Dendritic cell treated with granulocyte-macrophage colony-stimulating factor and Interleukin-4, amounts not matched to agents 40 ng/mL and 50 ng/mL, for 4 days (primary cell): ENCODE measurements around the gene CLCNKB.
"Not testable (repeated sequence)": the region's sequence is repeated elsewhere in the genome, so short reads cannot be mapped to it uniquely, and the experiment has no call there.

Experiments used
- H3K27ac Mint-ChIP-seq: one replicate; pipeline ENCODE4 v1.8.0; 2022; ENCODE audit warnings: mild to moderate bottlenecking, mixed read lengths
- H3K27me3 Mint-ChIP-seq: one replicate; pipeline ENCODE4 v1.8.0; 2022; ENCODE audit warnings: mild to moderate bottlenecking, mixed read lengths
- H3K36me3 Mint-ChIP-seq: one replicate; pipeline ENCODE4 v1.8.0; 2022; ENCODE audit warnings: low read depth, mixed read lengths
- H3K4me1 Mint-ChIP-seq: one replicate; pipeline ENCODE4 v1.8.0; 2022; ENCODE audit warnings: low read depth, mixed read lengths
- H3K4me3 Mint-ChIP-seq: one replicate; pipeline ENCODE4 v1.8.0; 2022; ENCODE audit warnings: mild to moderate bottlenecking, moderate library complexity, mixed read lengths
- H3K9me3 Mint-ChIP-seq: one replicate; pipeline ENCODE4 v1.8.0; 2022; ENCODE audit warnings: mixed read lengths
- intact Hi-C: fragments of 100-400 bp; cut with micrococcal nuclease; formaldehyde crosslinking; loops from one replicate; pipeline ENCODE4 v1.15.0; 2022

CLCNKB gene

GRCh38 chr1:16043521-16043920 lies at the start of gene CLCNKB:
CLCNKB (plus strand) TSS chr1:16043782; CDS start chr1:16044493, 711 bp downstream.
- Mint-ChIP-seq H3K27me3 (peaks cover 20% of the 10 kb centered on the region), H3K27ac (no peak within 1 kb of the TSS), H3K36me3 (no peaks in the 10 kb centered on the region), H3K4me1 (peaks cover 5% of the 10 kb centered on the region), H3K4me3 (no peak within 1 kb of the TSS), H3K9me3 (no peaks in the 10 kb centered on the region)
- intact Hi-C loops = no loop called here

GRCh38 chr1:15994081-15994480 lies 49.5 kb upstream of the CLCNKB start:
- intact Hi-C loops = loop anchor here (1.0 kb wide), 1 partner anchor 202 kb away; no protein-coding TSS in a partner anchor
- no peaks in the 10 kb centered on the region for H3K9me3 Mint-ChIP-seq
- no peaks in the 10 kb centered on the region for H3K36me3 Mint-ChIP-seq
- no peak overlapping the region for H3K4me3 Mint-ChIP-seq
- H3K4me1 Mint-ChIP-seq = no peaks in the 10 kb centered on the region
- H3K27me3 Mint-ChIP-seq = peaks cover 6% of the 10 kb centered on the region
- H3K27ac Mint-ChIP-seq = no peak overlapping the region

- H3K4me1 Mint-ChIP-seq = no peaks in the 10 kb centered on the region
- H3K27me3 Mint-ChIP-seq = peaks cover 6% of the 10 kb centered on the region
- intact Hi-C loops = loop anchor here (1.0 kb wide), 1 partner anchor 202 kb away; no protein-coding TSS in a partner anchor
- no peak overlapping the region for H3K27ac Mint-ChIP-seq
- no peak overlapping the region for H3K4me3 Mint-ChIP-seq
- H3K9me3 Mint-ChIP-seq = no peaks in the 10 kb centered on the region
- H3K36me3 Mint-ChIP-seq = no peaks in the 10 kb centered on the region
Measured at GRCh38 chr1:15994590-15995351, 48.8 kb upstream of the CLCNKB start.

GRCh38 chr1:15997076-15997585 lies 46.5 kb upstream of the CLCNKB start:
- H3K27me3 Mint-ChIP-seq = peaks cover 8% of the 10 kb centered on the region
- no peaks in the 10 kb centered on the region for H3K4me1 Mint-ChIP-seq
- no peak overlapping the region for H3K27ac Mint-ChIP-seq
- no peaks in the 10 kb centered on the region for H3K9me3 Mint-ChIP-seq
- intact Hi-C loops = no loop called here
- H3K4me3 Mint-ChIP-seq = no peak overlapping the region
- H3K36me3 Mint-ChIP-seq = no peaks in the 10 kb centered on the region

- Mint-ChIP-seq H3K27me3 (peaks cover 8% of the 10 kb centered on the region), H3K27ac (no peak overlapping the region), H3K36me3 (no peaks in the 10 kb centered on the region), H3K4me3 (no peak overlapping the region), H3K9me3 (no peaks in the 10 kb centered on the region), H3K4me1 (no peaks in the 10 kb centered on the region)
- intact Hi-C loops = no loop called here
Measured at GRCh38 chr1:15997637-15998280, 45.8 kb upstream of the CLCNKB start.

- intact Hi-C loops = no loop called here
- no peaks in the 10 kb centered on the region for H3K36me3 Mint-ChIP-seq
- peaks cover 8% of the 10 kb centered on the region for H3K27me3 Mint-ChIP-seq
- H3K9me3 Mint-ChIP-seq = no peaks in the 10 kb centered on the region
- no peak overlapping the region for H3K27ac Mint-ChIP-seq
- H3K4me1 Mint-ChIP-seq = no peaks in the 10 kb centered on the region
- no peak overlapping the region for H3K4me3 Mint-ChIP-seq
Measured at GRCh38 chr1:15998929-15999328, 44.7 kb upstream of the CLCNKB start.

- intact Hi-C loops, H3K4me3 Mint-ChIP-seq, H3K4me1 Mint-ChIP-seq, H3K36me3 Mint-ChIP-seq, H3K9me3 Mint-ChIP-seq, H3K27me3 Mint-ChIP-seq, H3K27ac Mint-ChIP-seq: not testable (repeated sequence)
Measured at GRCh38 chr1:16001274-16001673, 42.3 kb upstream of the CLCNKB start.

GRCh38 chr1:16005597-16005996 lies 38.0 kb upstream of the CLCNKB start:
- Mint-ChIP-seq H3K4me1 (no peaks in the 10 kb centered on the region), H3K27me3 (peaks cover 4% of the 10 kb centered on the region), H3K36me3 (no peaks in the 10 kb centered on the region), H3K4me3 (no peak overlapping the region), H3K9me3 (no peaks in the 10 kb centered on the region), H3K27ac (no peak overlapping the region)
- intact Hi-C loops = no loop called here

GRCh38 chr1:16006010-16006409 lies 37.6 kb upstream of the CLCNKB start:
- H3K27ac Mint-ChIP-seq = no peak overlapping the region
- H3K36me3 Mint-ChIP-seq = no peaks in the 10 kb centered on the region
- intact Hi-C loops = no loop called here
- no peaks in the 10 kb centered on the region for H3K9me3 Mint-ChIP-seq
- H3K27me3 Mint-ChIP-seq = peaks cover 3% of the 10 kb centered on the region
- H3K4me1 Mint-ChIP-seq = no peaks in the 10 kb centered on the region
- H3K4me3 Mint-ChIP-seq = no peak overlapping the region

- no peak overlapping the region for H3K4me3 Mint-ChIP-seq
- no peak overlapping the region for H3K27ac Mint-ChIP-seq
- intact Hi-C loops = no loop called here
- peaks cover 2% of the 10 kb centered on the region for H3K27me3 Mint-ChIP-seq
- H3K9me3 Mint-ChIP-seq = no peaks in the 10 kb centered on the region
- no peaks in the 10 kb centered on the region for H3K4me1 Mint-ChIP-seq
- H3K36me3 Mint-ChIP-seq = no peaks in the 10 kb centered on the region
Measured at GRCh38 chr1:16006552-16007485, 36.8 kb upstream of the CLCNKB start.

GRCh38 chr1:16007671-16008341 lies 35.8 kb upstream of the CLCNKB start:
- Mint-ChIP-seq H3K36me3 (no peaks in the 10 kb centered on the region), H3K27ac (no peak overlapping the region), H3K9me3 (no peaks in the 10 kb centered on the region), H3K4me1 (peaks cover 5% of the 10 kb centered on the region), H3K4me3 (no peak overlapping the region), H3K27me3 (peaks cover 7% of the 10 kb centered on the region)
- intact Hi-C loops = no loop called here

- H3K9me3 Mint-ChIP-seq = no peaks in the 10 kb centered on the region
- peaks cover 14% of the 10 kb centered on the region for H3K27me3 Mint-ChIP-seq
- H3K36me3 Mint-ChIP-seq = no peaks in the 10 kb centered on the region
- H3K4me1 Mint-ChIP-seq = peaks cover 5% of the 10 kb centered on the region
- no peak overlapping the region for H3K4me3 Mint-ChIP-seq
- intact Hi-C loops = loop anchor here (1.0 kb wide), 2 partner anchors 23 to 47 kb away; no protein-coding TSS in a partner anchor
- H3K27ac Mint-ChIP-seq = no peak overlapping the region
Measured at GRCh38 chr1:16009030-16009460, 34.5 kb upstream of the CLCNKB start.

- H3K4me3 Mint-ChIP-seq = no peak overlapping the region
- no peak overlapping the region for H3K27ac Mint-ChIP-seq
- intact Hi-C loops = loop anchor here (1.0 kb wide), 2 partner anchors 23 to 47 kb away; no protein-coding TSS in a partner anchor
- peaks cover 20% of the 10 kb centered on the region for H3K27me3 Mint-ChIP-seq
- H3K36me3 Mint-ChIP-seq = no peaks in the 10 kb centered on the region
- H3K4me1 Mint-ChIP-seq = peaks cover 11% of the 10 kb centered on the region
- H3K9me3 Mint-ChIP-seq = no peaks in the 10 kb centered on the region
Measured at GRCh38 chr1:16009678-16010077, 33.9 kb upstream of the CLCNKB start.
